OCI-LY1 (cell line): ENCODE results near the gene PDZK1IP1.

ENCODE experiments used
- H2AFZ ChIP-seq: fragments of 200-600 bp; sonication (generic), shearing (Covaris generic); 2 replicates; pipeline ENCODE4 v1.6.0; 2014; ENCODE audit warnings: antibody characterized with exemption, mild to moderate bottlenecking, low read length
- H3F3A ChIP-seq: fragments of 200-600 bp; sonication (generic), shearing (Covaris generic); 2 replicates; pipeline ENCODE4 v1.6.0; 2014; ENCODE audit warnings: mild to moderate bottlenecking, antibody characterized with exemption, low read length, moderate library complexity; ENCODE audit not compliant: insufficient read depth
- H3K27ac ChIP-seq: fragments of 200-600 bp; sonication (generic); 2 replicates; pipeline ENCODE4 v1.5.1; 2014; ENCODE audit warnings: low read length, mixed run types, mild to moderate bottlenecking, low read depth; ENCODE audit not compliant: poor library complexity, severe bottlenecking
- H3K27me3 ChIP-seq: fragments of 200-600 bp; sonication (generic); 2 replicates; pipeline ENCODE4 v1.6.0; 2014; ENCODE audit warnings: antibody characterized with exemption, mild to moderate bottlenecking, low read length, moderate library complexity; ENCODE audit not compliant: insufficient read depth
- H3K36me3 ChIP-seq: fragments of 200-600 bp; sonication (generic); 2 replicates; pipeline ENCODE4 v1.6.1; 2014; ENCODE audit warnings: mild to moderate bottlenecking, antibody characterized with exemption, low read length, moderate library complexity, mixed read lengths; ENCODE audit not compliant: insufficient read depth
- H3K4me1 ChIP-seq: fragments of 200-600 bp; sonication (generic); 2 replicates; pipeline ENCODE4 v1.5.1; 2014; ENCODE audit warnings: mild to moderate bottlenecking, low read length, moderate library complexity; ENCODE audit not compliant: insufficient read depth, severe bottlenecking
- H3K4me2 ChIP-seq: fragments of 200-600 bp; sonication (generic), shearing (Covaris generic); 2 replicates; pipeline ENCODE4 v1.6.1; 2014; ENCODE audit warnings: low read length
- H3K4me3 ChIP-seq: fragments of 200-600 bp; sonication (generic); 2 replicates; pipeline ENCODE4 v1.5.1; 2014; ENCODE audit warnings: low read length, low read depth, mild to moderate bottlenecking, mixed read lengths; ENCODE audit not compliant: poor library complexity, severe bottlenecking
- H3K79me2 ChIP-seq: fragments of 200-600 bp; shearing (Covaris generic); 2 replicates; pipeline ENCODE4 v1.6.1; 2016; ENCODE audit warnings: mixed run types, low read length, mixed read lengths; ENCODE audit not compliant: insufficient read depth
- H3K9ac ChIP-seq: fragments of 200-600 bp; sonication (generic), shearing (Covaris generic); 2 replicates; pipeline ENCODE4 v1.6.1; 2014; ENCODE audit warnings: mild to moderate bottlenecking, low read length, mixed read lengths
- H3K9me2 ChIP-seq: fragments of 200-600 bp; sonication (generic), shearing (Covaris generic); 2 replicates; pipeline ENCODE4 v1.6.1; 2014; ENCODE audit warnings: low read depth, mild to moderate bottlenecking, low read length, mixed read lengths
- H3K9me3 ChIP-seq: fragments of 200-600 bp; shearing (Covaris generic); 2 replicates; pipeline ENCODE4 v1.6.1; 2014; ENCODE audit warnings: low read length, mixed read lengths
- H4K20me1 ChIP-seq: fragments of 200-600 bp; sonication (generic), shearing (Covaris generic); 2 replicates; pipeline ENCODE4 v1.6.0; 2016; ENCODE audit warnings: mild to moderate bottlenecking, low read length; ENCODE audit not compliant: insufficient read depth
- CTCF ChIP-seq: fragments of 200-600 bp; sonication (generic), shearing (Covaris generic); IDR thresholded peaks from 2 replicates; pipeline ENCODE4 v1.5.1; 2017; ENCODE audit warnings: mild to moderate bottlenecking, antibody characterized with exemption, low read length, moderate library complexity, mixed read lengths
- EZH2 ChIP-seq: fragments of 200-600 bp; sonication (generic), shearing (Covaris generic); IDR thresholded peaks from 2 replicates; pipeline ENCODE4 v1.8.0; 2017; ENCODE audit warnings: borderline replicate concordance, mixed run types, mild to moderate bottlenecking, antibody characterized with exemption, low read length, moderate library complexity, mixed read lengths

The PDZK1IP1 gene

DNA sequence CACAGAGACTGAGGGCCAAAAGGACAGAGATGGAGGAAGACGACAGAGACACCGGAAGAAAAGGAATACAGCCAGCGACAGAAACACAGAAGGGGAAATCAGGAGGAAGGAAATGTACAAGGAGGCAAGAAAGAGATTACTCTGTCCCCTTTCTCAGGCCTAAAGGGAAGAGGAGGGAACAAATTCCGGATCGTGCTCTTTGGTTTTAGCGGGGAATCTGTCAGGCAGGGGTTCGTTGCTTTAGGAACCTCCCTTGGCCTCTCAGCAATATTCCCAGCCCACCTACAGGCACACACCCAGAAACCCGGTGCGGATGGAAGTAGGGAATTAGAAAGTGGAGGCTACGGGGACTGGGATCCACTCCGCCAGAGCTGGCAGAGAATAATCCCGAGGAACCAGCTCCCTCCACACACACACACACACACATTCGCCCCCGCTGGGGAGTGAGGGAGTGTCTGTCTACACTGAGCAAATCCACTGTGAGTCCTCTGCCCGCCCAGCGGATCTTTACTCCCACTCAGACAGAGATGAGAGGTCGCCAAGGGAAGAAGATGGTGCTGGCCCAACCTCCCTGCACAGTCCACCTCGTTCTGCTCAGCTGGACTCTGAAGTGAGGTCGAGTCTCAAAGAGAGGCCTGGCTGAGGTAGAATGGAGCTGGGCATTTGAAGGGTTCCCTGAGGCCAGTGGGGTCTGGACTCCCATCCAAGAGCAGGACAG is 36.4 kb upstream of the PDZK1IP1 start:
- H3K4me2 ChIP-seq = no peak overlapping the region

DNA sequence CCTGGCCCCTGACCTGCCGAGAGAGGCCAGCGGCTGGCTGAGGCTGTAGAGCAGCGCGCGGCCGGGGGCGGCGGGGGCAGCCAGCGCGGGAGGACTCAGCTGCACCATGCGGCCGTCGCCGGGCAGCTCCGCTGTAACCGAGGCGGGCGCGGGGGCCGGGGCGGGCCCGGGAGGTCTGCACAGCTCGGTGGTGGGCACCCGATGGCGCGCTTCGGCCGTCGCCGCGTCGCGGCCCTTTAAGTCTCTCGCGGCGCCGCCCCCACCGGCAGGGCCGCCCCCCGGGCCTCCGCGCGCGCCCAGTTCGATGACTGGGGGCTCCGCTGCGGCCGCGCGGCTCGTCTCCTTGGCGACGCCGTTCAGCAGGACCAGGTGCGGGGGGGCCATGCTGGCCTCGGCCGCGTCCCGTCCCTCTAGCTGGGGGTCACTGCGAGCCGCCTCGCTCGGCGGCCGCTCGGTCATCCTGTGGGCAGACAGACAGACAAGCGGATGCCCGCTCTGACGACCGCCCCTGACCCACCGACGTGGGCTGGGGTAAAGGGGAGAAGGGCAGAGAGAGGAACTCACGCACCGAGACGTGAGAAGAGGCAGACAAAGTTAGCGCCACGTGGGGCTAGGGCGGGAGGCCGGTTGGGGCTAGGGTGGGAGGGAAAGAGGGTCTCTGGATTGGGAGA is 35.7 kb upstream of the PDZK1IP1 start:
- H3K27me3 ChIP-seq = no peaks in the 10 kb centered on the region; the same call in 1 of the 2 replicates
- H3K79me2 ChIP-seq = no peaks in the 10 kb centered on the region
- H3K9me2 ChIP-seq = no peaks in the 10 kb centered on the region
- no peaks in the 10 kb centered on the region for H3K9me3 ChIP-seq
- H4K20me1 ChIP-seq = no peaks in the 10 kb centered on the region
- no peak overlapping the region for H2AFZ ChIP-seq
- H3K4me3 ChIP-seq = no peak overlapping the region
- no peak overlapping the region for H3K9ac ChIP-seq
- H3K36me3 ChIP-seq = no peaks in the 10 kb centered on the region
- TF ChIP-seq CTCF (no peak), EZH2 (no peak)
- no peak overlapping the region for H3K27ac ChIP-seq
- no peaks in the 10 kb centered on the region for H3K4me1 ChIP-seq
- H3K4me2 ChIP-seq = no peak overlapping the region
- no peaks in the 10 kb centered on the region for H3F3A ChIP-seq

More for the DNA sequence above, 36.4 kb upstream of the PDZK1IP1 start:
- Histone ChIP-seq H3K9me3 (no peaks in the 10 kb centered on the region), H3K9me2 (no peaks in the 10 kb centered on the region), H3K4me1 (no peaks in the 10 kb centered on the region), H3K9ac (no peak overlapping the region), H3K27me3 (no peaks in the 10 kb centered on the region; the same call in 1 of the 2 replicates), H3F3A (no peaks in the 10 kb centered on the region), H3K36me3 (no peaks in the 10 kb centered on the region), H3K27ac (no peak overlapping the region), H4K20me1 (no peaks in the 10 kb centered on the region), H3K79me2 (no peaks in the 10 kb centered on the region), H2AFZ (no peak overlapping the region), H3K4me3 (no peak overlapping the region)
- TF ChIP-seq CTCF (no peak), EZH2 (no peak)

- Histone ChIP-seq H3K9ac (no peak overlapping the region), H3F3A (no peaks in the 10 kb centered on the region), H3K27me3 (no peaks in the 10 kb centered on the region; the same call in 1 of the 2 replicates), H3K4me1 (no peaks in the 10 kb centered on the region), H3K4me2 (no peak overlapping the region), H4K20me1 (no peaks in the 10 kb centered on the region), H3K9me2 (no peaks in the 10 kb centered on the region), H3K36me3 (no peaks in the 10 kb centered on the region), H3K9me3 (no peaks in the 10 kb centered on the region), H2AFZ (no peak overlapping the region), H3K79me2 (no peaks in the 10 kb centered on the region), H3K27ac (no peak overlapping the region), H3K4me3 (no peak overlapping the region)
- TF ChIP-seq CTCF (no peak), EZH2 (no peak)
Measured at GRCh38 chr1:47224676-47225399, 35.0 kb upstream of the PDZK1IP1 start.
